Measurements from ENCODE around the gene TPPP.

Gene TPPP

GRCh38 chr5:659496-660263 is 33.5 kb downstream of the TPPP start:
- no peak for DNase-seq (ENCODE audit: low read depth)
- TF ChIP-seq CTCF (IDR thresholded peaks at IDR 0.05; ENCODE audit: control insufficient read depth, extremely low read depth, insufficient read depth): no peak
- H3K4me3 ChIP-seq (ENCODE audit: low read depth, low read length): no peak overlapping the region

DNA sequence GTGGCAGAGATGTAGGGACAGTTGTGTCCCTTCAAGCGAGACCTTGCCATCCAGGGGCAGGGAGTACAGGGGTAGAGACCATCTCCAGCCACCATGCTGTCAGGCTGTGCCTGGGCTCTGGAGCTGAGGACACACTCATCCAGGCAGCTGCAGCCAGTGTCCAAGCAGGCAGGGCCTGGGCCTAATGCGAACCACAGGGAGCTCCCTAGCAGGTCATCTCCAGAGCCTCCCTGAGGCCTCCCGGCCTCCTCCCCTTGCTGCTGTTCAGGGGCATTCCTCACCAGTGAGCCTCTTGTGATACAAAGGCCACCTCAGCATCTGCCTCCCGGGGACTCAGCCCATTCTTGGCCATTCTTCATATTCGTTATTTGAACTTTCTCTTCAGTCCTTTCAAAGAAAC is 35.0 kb downstream of the TPPP start:
- DNase-seq (ENCODE audit: low read depth): no peak
- H3K4me3 ChIP-seq (ENCODE audit: low read depth, low read length): no peak overlapping the region
- TF ChIP-seq CTCF (IDR thresholded peaks at IDR 0.05; ENCODE audit: control insufficient read depth, extremely low read depth, insufficient read depth): no peak

DNA sequence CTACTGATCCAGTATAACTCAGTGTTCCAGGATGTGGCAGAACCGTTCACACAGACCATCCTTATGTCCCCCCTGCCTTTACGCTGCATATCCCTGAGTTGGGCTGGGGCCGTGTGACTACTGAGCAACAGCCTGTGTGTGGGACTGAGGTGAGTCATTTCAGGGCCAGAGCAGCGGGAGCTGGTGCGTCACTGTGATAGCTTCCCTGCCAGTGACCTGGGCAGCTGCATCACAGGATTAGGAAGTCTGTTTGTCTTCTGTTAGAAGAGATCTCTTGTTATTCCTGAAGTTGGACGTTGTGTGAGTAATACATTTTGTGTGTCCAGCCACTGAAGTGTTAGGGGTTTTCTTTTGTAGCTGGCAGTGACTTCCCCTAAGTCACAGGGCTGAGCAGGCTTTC is 35.6 kb downstream of the TPPP start:
- TF ChIP-seq CTCF (IDR thresholded peaks at IDR 0.05; ENCODE audit: control insufficient read depth, extremely low read depth, insufficient read depth): no peak
- no peak for DNase-seq (ENCODE audit: low read depth)
- no peak overlapping the region for H3K4me3 ChIP-seq (ENCODE audit: low read depth, low read length)

DNA sequence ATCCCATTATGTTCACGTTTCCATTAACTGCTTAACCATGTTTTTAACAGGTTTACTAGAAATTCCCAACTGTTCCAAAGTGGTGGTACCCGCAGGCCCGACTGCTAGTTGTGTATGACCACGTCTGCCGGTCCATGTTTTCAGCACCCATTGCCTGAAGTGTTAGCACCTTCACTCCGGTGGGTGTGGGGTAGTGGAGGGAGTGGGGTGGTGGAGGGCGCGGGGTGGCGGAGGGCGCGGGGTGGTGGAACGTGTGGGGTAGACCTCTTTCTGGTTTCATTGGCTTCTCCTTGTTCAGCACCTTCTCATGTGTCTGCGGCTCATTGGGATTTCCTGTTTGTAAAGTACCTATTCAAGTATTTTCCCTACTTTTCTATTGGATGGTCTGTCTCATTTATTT is 37.7 kb downstream of the TPPP start:
- H3K4me3 ChIP-seq (ENCODE audit: low read depth, low read length): no peak overlapping the region
- DNase-seq (ENCODE audit: low read depth): no peak
- no peak for TF ChIP-seq CTCF (IDR thresholded peaks at IDR 0.05; ENCODE audit: control insufficient read depth, extremely low read depth, insufficient read depth)

- no peak for DNase-seq (ENCODE audit: low read depth)
- TF ChIP-seq CTCF (IDR thresholded peaks at IDR 0.05; ENCODE audit: control insufficient read depth, extremely low read depth, insufficient read depth): 0 out of 2 replicates have a peak, but pooled peaks have one; percentile 16
- no peak overlapping the region for H3K4me3 ChIP-seq (ENCODE audit: low read depth, low read length)
These were observed 38.9 kb downstream of the TPPP start for GRCh38 chr5:654071-654778.

DNA sequence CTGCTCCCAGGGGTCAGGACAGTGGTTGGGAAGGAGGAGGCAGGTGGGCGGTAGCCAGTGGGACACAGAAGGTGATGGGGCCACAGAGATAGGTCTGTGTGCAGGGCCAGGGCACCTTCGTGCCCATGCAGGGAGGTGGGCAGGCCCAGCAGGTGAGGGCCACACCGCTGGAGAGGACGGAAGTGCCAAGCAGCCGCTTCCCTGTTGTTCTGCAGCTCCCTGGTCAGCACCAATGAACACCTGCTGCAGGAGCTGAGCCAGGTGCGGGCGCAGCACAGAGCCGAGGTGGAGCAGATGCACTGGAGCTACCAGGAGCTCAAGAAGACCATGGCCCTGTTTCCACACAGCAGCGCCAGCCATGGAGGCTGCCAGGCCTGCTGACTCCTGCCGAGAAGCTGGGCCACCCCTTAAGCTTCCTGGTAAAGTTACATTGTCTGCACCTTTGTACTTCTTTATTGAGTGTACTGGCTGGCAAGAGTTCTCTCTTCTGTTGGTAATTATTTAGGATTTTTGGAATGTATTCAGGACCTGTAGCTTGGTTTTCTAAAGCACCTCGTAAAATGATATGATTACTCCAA is 40.3 kb downstream of the TPPP start:
- no peak overlapping the region for H3K4me3 ChIP-seq (ENCODE audit: low read depth, low read length)
- peak; percentile 50 for DNase-seq (ENCODE audit: low read depth)
- TF ChIP-seq CTCF (IDR thresholded peaks at IDR 0.05; ENCODE audit: control insufficient read depth, extremely low read depth, insufficient read depth): no peak
